Endothelial cell of umbilical vein (primary cell): ENCODE results near the gene LRRC73. TPM values are rescaled to one million over a fixed set of nuclear protein-coding genes. Genes with fewer than 3 reads are reported as not detected.

Experiments
- BruUV-seq: library from RNA; stranded (reverse); fragments of 400-500 nt; replicated peaks from 2 replicates; lab custom pipeline; 2021; lab: Mats Ljungman, UMichigan
- CTCF ChIA-PET: fragments of 300-600, 350-600 bp; sonication (Branson Sonifier 250); formaldehyde crosslinking; loops from one replicate; lab custom pipeline; 2021; ENCODE audit warnings: antibody characterized with exemption, inconsistent platforms; lab: Charles Lee
- POLR2A ChIA-PET: fragments of 300-600, 350-600 bp; sonication (Branson Sonifier 250); formaldehyde crosslinking; loops from one replicate; lab custom pipeline; 2021; ENCODE audit warnings: antibody characterized with exemption, inconsistent platforms; lab: Charles Lee
- DNase-seq: peaks from one replicate; pipeline ENCODE4 v3.0.0-alpha.2; 2011; ENCODE audit warnings: low read depth, low spot score
- FAIRE-seq: peaks from 2 replicates; lab custom pipeline; 2011; peaks lifted over from hg19 to GRCh38; lab: Jason Lieb, UNC
- H2AFZ ChIP-seq: 2 replicates; pipeline ENCODE4 v1.6.0; 2012; ENCODE audit warnings: low read depth, low read length, control low read depth, inconsistent platforms
- H3K27ac ChIP-seq: 2 replicates; pipeline ENCODE4 v1.5.1; 2011; ENCODE audit warnings: low read depth, mild to moderate bottlenecking, control low read depth, low read length, moderate library complexity; ENCODE audit not compliant: insufficient read depth
- H3K27me3 ChIP-seq, 2 experiments: 2 replicates each; pipeline versions ENCODE4 v1.6.0 to v1.6.1; 2011; ENCODE audit warnings: low read length in 2 of 2, mixed read lengths in 1 of 2; ENCODE audit not compliant: control insufficient read depth in 2 of 2, insufficient read depth in 2 of 2
- H3K36me3 ChIP-seq, 2 experiments: 2 replicates in 1 of 2; 3 replicates in 1 of 2; pipeline ENCODE4 v1.5.1; 2011; ENCODE audit warnings: low read length in 2 of 2, mild to moderate bottlenecking in 1 of 2, moderate library complexity in 1 of 2; ENCODE audit not compliant: control insufficient read depth in 2 of 2, insufficient read depth in 2 of 2; ENCODE audit errors: extremely low read depth in 1 of 2
- H3K4me1 ChIP-seq: 3 replicates; pipeline ENCODE4 v1.5.1; 2011; ENCODE audit warnings: mild to moderate bottlenecking, low read length; ENCODE audit not compliant: control insufficient read depth, insufficient read depth; ENCODE audit errors: extremely low read depth
- H3K4me2 ChIP-seq: 2 replicates; pipeline ENCODE4 v1.6.1; 2011; ENCODE audit warnings: low read length, control low read depth, mixed read lengths; ENCODE audit not compliant: insufficient read depth
- H3K4me3 ChIP-seq, 3 experiments: fragments of 200-600 bp in 1 of 3; sonication (generic), shearing (Covaris generic) in 1 of 3; replicated peaks in 1 of 3; 2 replicates each; pipeline ENCODE4 v1.5.1; 2011 to 2016; ENCODE audit warnings: control low read depth in 3 of 3, low read length in 3 of 3, mild to moderate bottlenecking in 2 of 3, inconsistent platforms in 1 of 3, low read depth in 1 of 3, moderate library complexity in 1 of 3; ENCODE audit not compliant: insufficient read depth in 1 of 3
- H3K79me2 ChIP-seq: 2 replicates; pipeline ENCODE4 v1.6.0; 2012; ENCODE audit warnings: low read length, inconsistent platforms; ENCODE audit not compliant: control insufficient read depth, insufficient read depth
- H3K9ac ChIP-seq: replicated peaks from 2 replicates; pipeline ENCODE3; 2011; ENCODE audit warnings: low read length, control low read depth; ENCODE audit not compliant: insufficient read depth; ENCODE audit errors: extremely low read depth
- H3K9me1 ChIP-seq: replicated peaks from 3 replicates; pipeline ENCODE4 v1.6.0; 2011; ENCODE audit warnings: mild to moderate bottlenecking, low read length; ENCODE audit not compliant: control insufficient read depth, insufficient read depth; ENCODE audit errors: extremely low read depth
- H3K9me3 ChIP-seq: replicated peaks from 2 replicates; pipeline ENCODE4 v1.5.1; 2012; ENCODE audit warnings: low read length, inconsistent platforms; ENCODE audit not compliant: control insufficient read depth, insufficient read depth
- H4K20me1 ChIP-seq: replicated peaks from 2 replicates; pipeline ENCODE3; 2011; ENCODE audit warnings: mild to moderate bottlenecking, low read length; ENCODE audit not compliant: control insufficient read depth, insufficient read depth; ENCODE audit errors: extremely low read depth
- EZH2 ChIP-seq: IDR thresholded peaks from 2 replicates; pipeline ENCODE4 v1.6.1; 2012; ENCODE audit warnings: borderline replicate concordance, low read depth, mild to moderate bottlenecking, moderate library complexity, low read length, inconsistent platforms; ENCODE audit not compliant: severe bottlenecking
- FOS ChIP-seq: IDR thresholded peaks from 2 replicates; pipeline ENCODE4 v1.6.1; 2011; ENCODE audit warnings: mild to moderate bottlenecking, low read length, moderate library complexity, borderline replicate concordance; ENCODE audit not compliant: insufficient read depth
- GATA2 ChIP-seq: IDR thresholded peaks from 2 replicates; pipeline ENCODE4 v1.7.0; 2011; ENCODE audit warnings: low read depth, mild to moderate bottlenecking, moderate library complexity, mixed read lengths, low read length; ENCODE audit not compliant: insufficient read length, insufficient read depth
- JUN ChIP-seq: IDR thresholded peaks from 2 replicates; pipeline ENCODE4 v1.6.1; 2011; ENCODE audit warnings: borderline replicate concordance, low read depth; ENCODE audit not compliant: insufficient read length, insufficient read depth
- MYC ChIP-seq: IDR thresholded peaks from one replicate; pipeline ENCODE4 v1.6.1; 2011; ENCODE audit warnings: mild to moderate bottlenecking, low read depth, low read length
- POLR2A ChIP-seq: IDR thresholded peaks from 2 replicates; pipeline ENCODE4 v1.6.1; 2012; ENCODE audit warnings: low read depth, mild to moderate bottlenecking, control low read depth, low read length
- POLR2AphosphoS5 ChIP-seq: IDR thresholded peaks from 2 replicates; pipeline ENCODE4 v1.6.1; 2012; ENCODE audit warnings: low read depth, mild to moderate bottlenecking, control low read depth, low read length, moderate library complexity; ENCODE audit not compliant: insufficient read depth
- dilution Hi-C: fragments of 300-500 bp; cut with MboI; formaldehyde crosslinking; loops from one replicate; pipeline ENCODE4 v1.15.0; 2019; ENCODE audit warnings: low sequenced_read_pairs; ENCODE audit not compliant: extremely low pct_ligation_motif_present
- intact Hi-C: fragments of 100-400 bp; cut with micrococcal nuclease; formaldehyde crosslinking; loops from one replicate; pipeline ENCODE4 v1.10.0; 2022
- polyA plus RNA-seq, 4 experiments: library from polyadenylated mRNA; depleted of rRNA in 3 of 4; stranded (reverse) in 3 of 4; unstranded in 1 of 4; fragments of >200 nt; gene quantifications; 2 replicates each; pipeline versions ENCODE4 v1.2.1 to v1.2.3, GENCODE V29; 2011 to 2012; ENCODE audit warnings: missing spikeins in 1 of 4
- total RNA-seq: library from RNA; stranded (reverse); gene quantifications from 2 replicates; pipeline ENCODE4 v1.2.3, GENCODE V29; 2021
- TF ChIP-seq, protein P1 (sequence below): IDR thresholded peaks from 2 replicates; pipeline ENCODE4 v1.6.1; 2011; ENCODE audit not compliant: insufficient read depth, insufficient read length
- TF ChIP-seq, protein P2 (sequence below), 2 donors: IDR thresholded peaks; 1 replicate in 1 of 2; 2 replicates in 1 of 2; pipeline ENCODE4 v1.5.1; 2011; ENCODE audit warnings: low read length in 2 of 2, mild to moderate bottlenecking in 2 of 2, moderate library complexity in 2 of 2, control low read depth in 1 of 2, inconsistent platforms in 1 of 2, low read depth in 1 of 2; ENCODE audit not compliant: insufficient read depth in 1 of 2; ENCODE audit errors: extremely low read depth in 1 of 2

LRRC73 gene
- total and polyA plus RNA-seq, 2 donors (not counting 3 experiments of a cell fraction or from before 2014, with no cell fraction given) = 0.11 to 0.58 TPM

DNA sequence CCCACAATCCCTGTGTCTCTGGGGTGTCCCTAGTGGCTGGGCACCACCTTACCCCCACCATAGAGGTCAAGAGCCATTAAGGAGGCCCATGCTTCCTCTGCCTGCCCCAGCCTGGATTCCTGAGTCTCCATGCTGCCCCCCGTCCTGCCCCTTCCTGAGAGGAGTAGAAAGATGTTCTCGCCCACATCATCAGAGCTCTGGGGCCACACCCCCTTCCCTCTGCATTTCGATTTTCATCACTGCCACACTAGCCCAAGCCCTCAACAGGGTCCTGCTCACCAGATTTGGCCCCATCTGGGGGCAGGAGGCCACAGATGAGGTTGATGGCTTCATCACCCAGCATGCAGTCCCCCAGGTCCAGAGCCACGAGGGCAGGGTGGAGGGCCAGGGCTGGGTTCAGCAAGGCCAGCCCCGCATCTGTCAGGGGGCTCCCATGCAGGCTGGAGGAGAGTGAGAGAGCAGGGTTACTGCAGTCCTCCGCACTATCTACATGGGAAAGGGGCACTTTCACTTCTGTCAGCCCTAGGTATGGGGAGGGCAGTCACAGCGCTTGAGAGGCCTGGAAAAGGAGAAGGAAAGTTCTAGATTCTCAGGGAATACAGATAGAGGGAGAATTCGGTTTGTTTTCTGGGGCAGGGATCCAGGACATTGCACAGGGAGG is 1.5 kb downstream of the LRRC73 start:
- CTCF ChIA-PET = interaction anchor here (1.9 to 19.0 kb wide), 6 partner anchors 9 to 280 kb away, joined by 5 to 289 read pairs (median 34); partner anchors contain the start of genes DLK2 and DNPH1

More for the DNA sequence above, 1.5 kb downstream of the LRRC73 start:
- Histone ChIP-seq H3K4me1 (peaks cover 7% of the 10 kb centered on the region), H3K9me1 (no peaks in the 10 kb centered on the region), H3K4me2 (no peak overlapping the region), H3K36me3 (peaks cover 0 to 31% of the 10 kb centered on the region in 2 experiments), H3K27me3 (no peaks in the 10 kb centered on the region), H3K4me3 (no peak overlapping the region), H3K79me2 (no peaks in the 10 kb centered on the region), H3K9ac (no peak overlapping the region), H3K27ac (no peak overlapping the region), H4K20me1 (no peaks in the 10 kb centered on the region), H3K9me3 (no peaks in the 10 kb centered on the region), H2AFZ (no peak overlapping the region)
- TF ChIP-seq, protein P1, sequence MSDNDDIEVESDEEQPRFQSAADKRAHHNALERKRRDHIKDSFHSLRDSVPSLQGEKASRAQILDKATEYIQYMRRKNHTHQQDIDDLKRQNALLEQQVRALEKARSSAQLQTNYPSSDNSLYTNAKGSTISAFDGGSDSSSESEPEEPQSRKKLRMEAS = no peak
- no peak for TF ChIP-seq EZH2
- no peak for TF ChIP-seq POLR2AphosphoS5
- TF ChIP-seq MYC = no peak
- no peak for TF ChIP-seq POLR2A
- TF ChIP-seq, protein P2, sequence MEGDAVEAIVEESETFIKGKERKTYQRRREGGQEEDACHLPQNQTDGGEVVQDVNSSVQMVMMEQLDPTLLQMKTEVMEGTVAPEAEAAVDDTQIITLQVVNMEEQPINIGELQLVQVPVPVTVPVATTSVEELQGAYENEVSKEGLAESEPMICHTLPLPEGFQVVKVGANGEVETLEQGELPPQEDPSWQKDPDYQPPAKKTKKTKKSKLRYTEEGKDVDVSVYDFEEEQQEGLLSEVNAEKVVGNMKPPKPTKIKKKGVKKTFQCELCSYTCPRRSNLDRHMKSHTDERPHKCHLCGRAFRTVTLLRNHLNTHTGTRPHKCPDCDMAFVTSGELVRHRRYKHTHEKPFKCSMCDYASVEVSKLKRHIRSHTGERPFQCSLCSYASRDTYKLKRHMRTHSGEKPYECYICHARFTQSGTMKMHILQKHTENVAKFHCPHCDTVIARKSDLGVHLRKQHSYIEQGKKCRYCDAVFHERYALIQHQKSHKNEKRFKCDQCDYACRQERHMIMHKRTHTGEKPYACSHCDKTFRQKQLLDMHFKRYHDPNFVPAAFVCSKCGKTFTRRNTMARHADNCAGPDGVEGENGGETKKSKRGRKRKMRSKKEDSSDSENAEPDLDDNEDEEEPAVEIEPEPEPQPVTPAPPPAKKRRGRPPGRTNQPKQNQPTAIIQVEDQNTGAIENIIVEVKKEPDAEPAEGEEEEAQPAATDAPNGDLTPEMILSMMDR (IDR thresholded peaks at IDR 0.05; ENCODE audit: extremely low read depth in 1 of 2, insufficient read depth in 1 of 2, low read depth in 1 of 2, low read length in 2 of 2) = no peak
- no peak for TF ChIP-seq FOS
- TF ChIP-seq JUN = no peak
- TF ChIP-seq GATA2 = no peak
- DNase-seq (no peak), FAIRE-seq (no peak)
- dilution Hi-C loops (no loop called here), intact Hi-C loops (loop anchor here (10.0 kb wide), 1 partner anchor 604 kb away; no protein-coding TSS in a partner anchor)
- no TSS peak for BruUV-seq
- POLR2A ChIA-PET = interaction anchor here (0.6 kb wide), 1 partner anchor 288 kb away, joined by 3 read pairs; no protein-coding TSS in a partner anchor
